OCI-LY3 (cell line): Measurements from ENCODE around the gene PYGB.

Source experiments
- H2AFZ ChIP-seq: fragments of 200-600, 300-600 bp; shearing (Covaris generic); 2 replicates; pipeline ENCODE4 v1.6.0; 2014; ENCODE audit warnings: antibody characterized with exemption, low read depth, low read length
- H3K27ac ChIP-seq: fragments of 200-600, 300-600 bp; sonication (generic); 2 replicates; pipeline ENCODE4 v1.5.1; 2014; ENCODE audit warnings: mild to moderate bottlenecking, low read length, moderate library complexity, mixed read lengths
- H3K27me3 ChIP-seq: fragments of 200-600, 300-600 bp; sonication (generic); 2 replicates; pipeline ENCODE4 v1.6.1; 2014; ENCODE audit warnings: low read depth, low read length, mixed read lengths
- H3K36me3 ChIP-seq: fragments of 200-600, 300-600 bp; sonication (generic); replicated peaks from 2 replicates; pipeline ENCODE3; 2014; ENCODE audit warnings: low read depth, low read length, mixed read lengths
- H3K4me1 ChIP-seq: fragments of 300-600, 200-600 bp; sonication (generic); 2 replicates; pipeline ENCODE4 v1.6.1; 2014; ENCODE audit warnings: low read length, mixed read lengths
- H3K4me2 ChIP-seq: fragments of 200-600, 300-600 bp; sonication (generic); 2 replicates; pipeline ENCODE4 v1.6.1; 2014; ENCODE audit warnings: low read length, mixed read lengths
- H3K4me3 ChIP-seq: fragments of 300-600, 200-600 bp; sonication (generic); 2 replicates; pipeline ENCODE4 v1.5.1; 2014; ENCODE audit warnings: antibody characterized with exemption, mild to moderate bottlenecking, low read length, moderate library complexity
- H3K79me2 ChIP-seq: fragments of 300-600, 200-600 bp; shearing (Covaris generic); 2 replicates; pipeline ENCODE4 v1.6.1; 2014; ENCODE audit warnings: mild to moderate bottlenecking, low read length, mixed read lengths
- H3K9ac ChIP-seq: fragments of 300-600, 200-600 bp; shearing (Covaris generic); 2 replicates; pipeline ENCODE4 v1.6.0; 2014; ENCODE audit warnings: mild to moderate bottlenecking, low read length, moderate library complexity
- H3K9me3 ChIP-seq: fragments of 200-600, 300-600 bp; shearing (Covaris generic); 2 replicates; pipeline ENCODE4 v1.6.1; 2014; ENCODE audit warnings: low read length, mixed read lengths; ENCODE audit not compliant: insufficient read depth
- H4K20me1 ChIP-seq: fragments of 200-600, 300-600 bp; sonication (generic); 2 replicates; pipeline ENCODE4 v1.6.1; 2016; ENCODE audit warnings: low read length, mixed read lengths; ENCODE audit not compliant: insufficient read depth
- EZH2phosphoT487 ChIP-seq: fragments of 200-600 bp; shearing (Covaris generic); IDR thresholded peaks from 2 replicates; pipeline ENCODE4 v1.6.1; 2018; ENCODE audit warnings: antibody characterized with exemption, mixed run types, low read depth
- TF ChIP-seq, protein P1 (sequence below): fragments of 200-600, 300-600 bp; sonication (generic); IDR thresholded peaks from 2 replicates; pipeline ENCODE4 v1.5.1; 2014; ENCODE audit warnings: antibody characterized with exemption, low read length, low read depth

Gene PYGB

GRCh38 chr20:25269057-25269832, 21.4 kb downstream of the PYGB start:
- Histone ChIP-seq H3K27me3 (no peaks in the 10 kb centered on the region), H3K27ac (no peak overlapping the region), H2AFZ (no peak overlapping the region), H3K4me1 (no peaks in the 10 kb centered on the region), H3K9me3 (no peaks in the 10 kb centered on the region), H3K4me2 (no peak overlapping the region), H3K36me3 (peaks cover 18% of the 10 kb centered on the region), H3K9ac (no peak overlapping the region), H3K4me3 (no peak overlapping the region), H4K20me1 (no peaks in the 10 kb centered on the region; the same call in 1 of the 2 replicates), H3K79me2 (no peaks in the 10 kb centered on the region)
- TF ChIP-seq, protein P1, sequence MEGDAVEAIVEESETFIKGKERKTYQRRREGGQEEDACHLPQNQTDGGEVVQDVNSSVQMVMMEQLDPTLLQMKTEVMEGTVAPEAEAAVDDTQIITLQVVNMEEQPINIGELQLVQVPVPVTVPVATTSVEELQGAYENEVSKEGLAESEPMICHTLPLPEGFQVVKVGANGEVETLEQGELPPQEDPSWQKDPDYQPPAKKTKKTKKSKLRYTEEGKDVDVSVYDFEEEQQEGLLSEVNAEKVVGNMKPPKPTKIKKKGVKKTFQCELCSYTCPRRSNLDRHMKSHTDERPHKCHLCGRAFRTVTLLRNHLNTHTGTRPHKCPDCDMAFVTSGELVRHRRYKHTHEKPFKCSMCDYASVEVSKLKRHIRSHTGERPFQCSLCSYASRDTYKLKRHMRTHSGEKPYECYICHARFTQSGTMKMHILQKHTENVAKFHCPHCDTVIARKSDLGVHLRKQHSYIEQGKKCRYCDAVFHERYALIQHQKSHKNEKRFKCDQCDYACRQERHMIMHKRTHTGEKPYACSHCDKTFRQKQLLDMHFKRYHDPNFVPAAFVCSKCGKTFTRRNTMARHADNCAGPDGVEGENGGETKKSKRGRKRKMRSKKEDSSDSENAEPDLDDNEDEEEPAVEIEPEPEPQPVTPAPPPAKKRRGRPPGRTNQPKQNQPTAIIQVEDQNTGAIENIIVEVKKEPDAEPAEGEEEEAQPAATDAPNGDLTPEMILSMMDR: no peak
- TF ChIP-seq EZH2phosphoT487: no peak

- H3K36me3 ChIP-seq: peaks cover 23% of the 10 kb centered on the region
- no peak overlapping the region for H3K9ac ChIP-seq
- no peak overlapping the region for H2AFZ ChIP-seq
- H3K9me3 ChIP-seq: no peaks in the 10 kb centered on the region
- no peaks in the 10 kb centered on the region for H3K27me3 ChIP-seq
- TF ChIP-seq, protein P1: no peak
- no peak for TF ChIP-seq EZH2phosphoT487
- no peaks in the 10 kb centered on the region; the same call in 1 of the 2 replicates for H4K20me1 ChIP-seq
- no peak overlapping the region for H3K4me3 ChIP-seq
- no peaks in the 10 kb centered on the region for H3K4me1 ChIP-seq
- no peaks in the 10 kb centered on the region for H3K79me2 ChIP-seq
- H3K4me2 ChIP-seq: no peak overlapping the region
- no peak overlapping the region for H3K27ac ChIP-seq
Observed at GRCh38 chr20:25269833-25270170, 21.9 kb downstream of the PYGB start.

DNA sequence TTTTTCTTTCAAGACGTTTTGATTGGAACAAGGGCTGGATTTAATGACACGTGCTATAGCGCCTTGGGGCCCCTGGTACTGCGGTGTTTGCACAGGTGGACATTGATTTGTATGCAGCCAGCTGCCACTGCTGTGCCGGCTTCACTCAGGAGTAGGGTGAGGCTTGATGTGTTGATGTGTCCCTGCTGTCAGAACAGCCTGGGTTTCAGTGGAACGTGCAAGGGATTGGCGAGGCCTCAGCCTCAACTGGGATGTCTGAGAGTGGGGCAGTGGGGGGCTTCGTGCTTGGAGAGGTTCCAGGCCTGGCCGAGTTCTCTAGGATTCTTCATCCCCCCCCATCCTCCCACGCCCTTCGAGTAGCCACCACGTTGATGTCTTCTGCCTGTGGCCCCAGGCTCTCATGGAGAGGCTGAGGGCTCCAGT, 23.0 kb downstream of the PYGB start:
- H3K27me3 ChIP-seq: no peaks in the 10 kb centered on the region
- H3K9me3 ChIP-seq: no peaks in the 10 kb centered on the region
- no peak overlapping the region for H2AFZ ChIP-seq
- H3K27ac ChIP-seq: no peak overlapping the region
- no peaks in the 10 kb centered on the region for H3K79me2 ChIP-seq
- peaks cover 3% of the 10 kb centered on the region; the same call in 1 of the 2 replicates for H4K20me1 ChIP-seq
- TF ChIP-seq, protein P1: no peak
- no peak for TF ChIP-seq EZH2phosphoT487
- H3K4me1 ChIP-seq: no peaks in the 10 kb centered on the region
- peaks cover 25% of the 10 kb centered on the region for H3K36me3 ChIP-seq
- no peak overlapping the region for H3K4me3 ChIP-seq
- H3K4me2 ChIP-seq: no peak overlapping the region
- H3K9ac ChIP-seq: no peak overlapping the region

DNA sequence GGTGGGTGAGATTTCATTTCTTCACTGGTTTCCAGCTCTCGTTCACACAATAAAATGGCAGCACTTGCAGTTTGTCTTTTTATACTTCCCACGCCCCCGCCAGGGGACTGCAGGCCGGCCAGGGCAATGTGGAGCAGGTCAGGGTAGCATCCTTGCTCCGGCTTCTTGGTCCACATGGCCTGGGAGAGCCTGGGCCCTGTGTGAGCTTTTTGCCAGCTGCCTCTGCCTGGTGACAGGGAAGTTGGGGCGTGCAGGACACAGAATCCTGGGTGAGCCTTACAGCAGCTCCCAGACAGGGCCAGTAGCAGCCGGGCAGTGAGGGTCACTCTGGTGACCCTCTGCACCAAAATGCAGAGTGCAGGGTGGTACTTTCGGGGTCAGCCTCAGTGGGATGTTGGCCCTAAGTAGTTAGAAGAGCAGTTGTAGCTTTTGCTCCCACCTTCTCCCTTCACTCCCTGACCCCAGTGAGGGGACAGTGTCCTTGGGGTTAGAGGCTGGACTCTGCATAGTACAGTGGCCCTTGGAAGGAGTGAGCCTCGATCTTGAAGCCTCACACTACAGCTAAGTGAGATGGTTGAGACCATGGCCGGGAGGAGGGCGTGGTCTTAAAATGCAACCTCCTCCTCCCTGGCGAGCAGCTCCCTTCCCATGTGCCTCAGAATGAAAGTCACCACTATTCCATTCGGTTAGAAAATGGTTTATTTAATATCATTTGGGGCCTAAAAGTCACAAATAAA, 23.8 kb downstream of the PYGB start:
- H3K27me3 ChIP-seq: no peaks in the 10 kb centered on the region
- no peaks in the 10 kb centered on the region for H3K4me1 ChIP-seq
- H3K4me3 ChIP-seq: no peak overlapping the region
- peaks cover 3% of the 10 kb centered on the region; the same call in 1 of the 2 replicates for H4K20me1 ChIP-seq
- H3K9ac ChIP-seq: no peak overlapping the region
- no peaks in the 10 kb centered on the region for H3K79me2 ChIP-seq
- H3K9me3 ChIP-seq: no peaks in the 10 kb centered on the region
- no peak overlapping the region for H3K27ac ChIP-seq
- H2AFZ ChIP-seq: no peak overlapping the region
- H3K36me3 ChIP-seq: peaks cover 25% of the 10 kb centered on the region
- H3K4me2 ChIP-seq: no peak overlapping the region
- TF ChIP-seq EZH2phosphoT487: no peak
- TF ChIP-seq, protein P1: no peak
